ENCODE measurements around the gene MICU1. TPM values are rescaled to one million over a fixed set of nuclear protein-coding genes. Genes with fewer than 3 reads are reported as not detected.
"Not testable (repeated sequence)": the region's sequence is repeated elsewhere in the genome, so short reads cannot be mapped to it uniquely, and the experiment has no call there.

MICU1 gene
- total RNA-seq, result 10 to 100 TPM; 42.8 to 49.6 TPM

- ATAC-seq (peak; percentile 96 to 99), DNase-seq (ENCODE audit: low spot score in 2 of 2) (peak; percentile 90 to 93)
- Mint-ChIP-seq H3K9me3 (no peaks in the 10 kb centered on the region), H3K27ac (peak within 1 kb of the TSS; percentile 90 to 98), H3K36me3 (peaks cover 10 to 12% of the 10 kb centered on the region in 2 donors)
These were observed at the start of gene MICU1 for GRCh38 chr10:72625608-72626443. TSS of gene MICU1 (minus strand) at chr10:72626079. CDS start at chr10:72566793, 59,286 bp downstream.

GRCh38 chr10:72674174-72674573 is 48.3 kb upstream of the MICU1 start:
- H3K9me3 Mint-ChIP-seq; H3K27ac Mint-ChIP-seq; ATAC-seq; DNase-seq (ENCODE audit: low spot score in 2 of 2); H3K36me3 Mint-ChIP-seq: not testable (repeated sequence)

GRCh38 chr10:72673280-72673679 is 47.4 kb upstream of the MICU1 start:
- H3K36me3 Mint-ChIP-seq, result no peaks in the 10 kb centered on the region
- no peaks in the 10 kb centered on the region for H3K9me3 Mint-ChIP-seq
- H3K27ac Mint-ChIP-seq, result no peak overlapping the region
- no peak for ATAC-seq
- no peak for DNase-seq (ENCODE audit: low spot score in 2 of 2)

- ATAC-seq, result no peak
- H3K9me3 Mint-ChIP-seq, result no peaks in the 10 kb centered on the region
These were observed 41.5 kb upstream of the MICU1 start for GRCh38 chr10:72667207-72667864.

GRCh38 chr10:72665925-72666324 is 40.0 kb upstream of the MICU1 start:
- Mint-ChIP-seq H3K36me3 (no peaks in the 10 kb centered on the region), H3K9me3 (no peaks in the 10 kb centered on the region), H3K27ac (no peak overlapping the region)
- DNase-seq (ENCODE audit: low spot score in 2 of 2) (no peak), ATAC-seq (no peak)

More at GRCh38 chr10:72667207-72667864, 41.5 kb upstream of the MICU1 start:
- Mint-ChIP-seq H3K36me3 (no peaks in the 10 kb centered on the region), H3K27ac (no peak overlapping the region)
- no peak for DNase-seq (ENCODE audit: low spot score in 2 of 2)

GRCh38 chr10:72663971-72664370 is 38.1 kb upstream of the MICU1 start:
- Mint-ChIP-seq H3K9me3 (peaks cover 0 to 4% of the 10 kb centered on the region in 2 donors), H3K27ac (no peak overlapping the region), H3K36me3 (no peaks in the 10 kb centered on the region)
- ATAC-seq (no peak), DNase-seq (ENCODE audit: low spot score in 2 of 2) (no peak)

- DNase-seq (ENCODE audit: low spot score in 2 of 2), result no peak
These were observed 35.6 kb upstream of the MICU1 start for GRCh38 chr10:72661431-72661830.

GRCh38 chr10:72660220-72660619 is 34.3 kb upstream of the MICU1 start:
- no peaks in the 10 kb centered on the region for H3K36me3 Mint-ChIP-seq
- no peak for ATAC-seq
- DNase-seq (ENCODE audit: low spot score in 2 of 2), result no peak
- peaks cover 0 to 4% of the 10 kb centered on the region in 2 donors for H3K9me3 Mint-ChIP-seq
- no peak overlapping the region for H3K27ac Mint-ChIP-seq

More at GRCh38 chr10:72661431-72661830, 35.6 kb upstream of the MICU1 start:
- no peak overlapping the region for H3K27ac Mint-ChIP-seq
- no peaks in the 10 kb centered on the region for H3K36me3 Mint-ChIP-seq
- ATAC-seq, result no peak
- peaks cover 0 to 4% of the 10 kb centered on the region in 2 donors for H3K9me3 Mint-ChIP-seq

GRCh38 chr10:72659694-72660093 is 33.8 kb upstream of the MICU1 start:
- Mint-ChIP-seq H3K27ac (no peak overlapping the region), H3K36me3 (no peaks in the 10 kb centered on the region), H3K9me3 (peaks cover 0 to 4% of the 10 kb centered on the region in 2 donors)
- DNase-seq (ENCODE audit: low spot score in 2 of 2) (no peak), ATAC-seq (no peak)

- DNase-seq (ENCODE audit: low spot score in 2 of 2) (no peak), ATAC-seq (no peak)
- Mint-ChIP-seq H3K9me3 (peaks cover 0 to 4% of the 10 kb centered on the region in 2 donors), H3K36me3 (no peaks in the 10 kb centered on the region), H3K27ac (no peak overlapping the region)
These were observed 33.0 kb upstream of the MICU1 start for GRCh38 chr10:72658696-72659400.

GRCh38 chr10:72654720-72655119 is 28.8 kb upstream of the MICU1 start:
- DNase-seq (ENCODE audit: low spot score in 2 of 2), result no peak
- Mint-ChIP-seq H3K9me3 (no peaks in the 10 kb centered on the region), H3K36me3 (no peaks in the 10 kb centered on the region), H3K27ac (no peak overlapping the region)
- no peak for ATAC-seq

GRCh38 chr10:72653383-72654096 is 27.7 kb upstream of the MICU1 start:
- Mint-ChIP-seq H3K9me3 (no peaks in the 10 kb centered on the region), H3K36me3 (no peaks in the 10 kb centered on the region), H3K27ac (no peak overlapping the region)
- ATAC-seq, result no peak
- DNase-seq (ENCODE audit: low spot score in 2 of 2), result no peak

GRCh38 chr10:72649291-72649690 is 23.4 kb upstream of the MICU1 start:
- Mint-ChIP-seq H3K9me3 (no peaks in the 10 kb centered on the region), H3K27ac (no peak overlapping the region), H3K36me3 (no peaks in the 10 kb centered on the region)
- ATAC-seq (no peak), DNase-seq (ENCODE audit: low spot score in 2 of 2) (no peak)

GRCh38 chr10:72648301-72648700 is 22.4 kb upstream of the MICU1 start:
- H3K9me3 Mint-ChIP-seq, result no peaks in the 10 kb centered on the region
- H3K27ac Mint-ChIP-seq, result no peak overlapping the region
- DNase-seq (ENCODE audit: low spot score in 2 of 2) (no peak), ATAC-seq (no peak)
- H3K36me3 Mint-ChIP-seq, result no peaks in the 10 kb centered on the region

GRCh38 chr10:72646971-72647370 is 21.1 kb upstream of the MICU1 start:
- not testable (repeated sequence) for H3K9me3 Mint-ChIP-seq; H3K36me3 Mint-ChIP-seq; H3K27ac Mint-ChIP-seq; DNase-seq (ENCODE audit: low spot score in 2 of 2); ATAC-seq

- H3K9me3 Mint-ChIP-seq, result no peaks in the 10 kb centered on the region
- ATAC-seq, result no peak
- H3K36me3 Mint-ChIP-seq, result no peaks in the 10 kb centered on the region
- H3K27ac Mint-ChIP-seq, result no peak overlapping the region
- no peak for DNase-seq (ENCODE audit: low spot score in 2 of 2)
These were observed 19.5 kb upstream of the MICU1 start for GRCh38 chr10:72645263-72645858.
